ENCODE results near the gene RNF215. TPM values are rescaled to one million over a fixed set of nuclear protein-coding genes. Genes with fewer than 3 reads are reported as not detected.

The RNF215 gene
- total RNA-seq, 1 experiment from 2014 or later, result 12.8 TPM

GRCh38 chr22:30429887-30430286 is 42.7 kb upstream of the RNF215 start:
- no peak for DNase-seq
- no peaks in the 10 kb centered on the region for H3K9me3 ChIP-seq
- Mint-ChIP-seq H3K36me3 (ENCODE audit: insufficient read depth, unreplicated experiment) (peaks cover 8% of the 10 kb centered on the region), H3K9me3 (ENCODE audit: unreplicated experiment) (no peaks in the 10 kb centered on the region), H3K27ac (ENCODE audit: unreplicated experiment) (no peak overlapping the region), H3K4me3 (ENCODE audit: unreplicated experiment) (no peak overlapping the region), H3K4me1 (ENCODE audit: low read depth, unreplicated experiment) (peaks cover 14% of the 10 kb centered on the region), H3K27me3 (ENCODE audit: insufficient read depth, unreplicated experiment) (no peaks in the 10 kb centered on the region)
- intact Hi-C loops (cut with micrococcal nuclease; ENCODE audit: unreplicated experiment), result no loop called here
- ChIA-PET POLR2A (no interaction called here), CTCF (no interaction called here)
- TF ChIP-seq, protein P1, sequence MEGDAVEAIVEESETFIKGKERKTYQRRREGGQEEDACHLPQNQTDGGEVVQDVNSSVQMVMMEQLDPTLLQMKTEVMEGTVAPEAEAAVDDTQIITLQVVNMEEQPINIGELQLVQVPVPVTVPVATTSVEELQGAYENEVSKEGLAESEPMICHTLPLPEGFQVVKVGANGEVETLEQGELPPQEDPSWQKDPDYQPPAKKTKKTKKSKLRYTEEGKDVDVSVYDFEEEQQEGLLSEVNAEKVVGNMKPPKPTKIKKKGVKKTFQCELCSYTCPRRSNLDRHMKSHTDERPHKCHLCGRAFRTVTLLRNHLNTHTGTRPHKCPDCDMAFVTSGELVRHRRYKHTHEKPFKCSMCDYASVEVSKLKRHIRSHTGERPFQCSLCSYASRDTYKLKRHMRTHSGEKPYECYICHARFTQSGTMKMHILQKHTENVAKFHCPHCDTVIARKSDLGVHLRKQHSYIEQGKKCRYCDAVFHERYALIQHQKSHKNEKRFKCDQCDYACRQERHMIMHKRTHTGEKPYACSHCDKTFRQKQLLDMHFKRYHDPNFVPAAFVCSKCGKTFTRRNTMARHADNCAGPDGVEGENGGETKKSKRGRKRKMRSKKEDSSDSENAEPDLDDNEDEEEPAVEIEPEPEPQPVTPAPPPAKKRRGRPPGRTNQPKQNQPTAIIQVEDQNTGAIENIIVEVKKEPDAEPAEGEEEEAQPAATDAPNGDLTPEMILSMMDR (IDR thresholded peaks at IDR 0.05; ENCODE audit: insufficient read depth in 1 of 2, low read depth in 1 of 2, low read length in 1 of 2, severe bottlenecking in 1 of 2, unreplicated experiment in 1 of 2), result no peak
- no peaks in the 10 kb centered on the region; the same call in 1 of the 2 replicates for H3K36me3 ChIP-seq (ENCODE audit: control insufficient read depth, insufficient read depth, low read length)
- H3K4me3 ChIP-seq (ENCODE audit: low read depth, low read length), result no peak overlapping the region
- H3K27me3 ChIP-seq (replicated peaks; ENCODE audit: control insufficient read depth, insufficient read depth, low read length), result no peaks in the 10 kb centered on the region
- BruUV-seq (replicated peaks), result no TSS peak
- H3K4me1 ChIP-seq, result peaks cover 8% of the 10 kb centered on the region

DNA sequence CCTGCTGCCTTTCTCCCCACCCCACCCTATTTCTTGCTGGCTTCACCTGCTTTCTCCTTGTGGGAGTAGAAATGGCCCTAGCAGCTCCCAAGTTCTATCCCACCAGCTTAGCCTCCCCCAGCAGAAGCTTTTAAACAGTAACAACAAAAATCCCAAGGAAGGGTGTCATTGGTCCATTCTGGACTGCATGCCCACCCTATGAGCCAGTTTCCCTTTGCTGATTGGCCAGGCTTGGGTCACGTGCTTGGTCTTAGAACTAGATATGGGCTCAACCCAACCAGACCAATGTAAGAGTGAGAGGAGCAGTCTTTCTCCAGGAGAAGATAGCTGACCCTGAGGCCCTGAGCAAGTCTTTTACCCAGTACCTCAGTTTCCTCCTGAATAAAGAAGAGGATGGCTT is 40.7 kb upstream of the RNF215 start:
- POLR2A ChIA-PET, result no interaction called here
- no peaks in the 10 kb centered on the region for H3K9me3 ChIP-seq
- H3K27ac Mint-ChIP-seq (ENCODE audit: unreplicated experiment), result no peak overlapping the region
- peaks cover 14% of the 10 kb centered on the region for H3K4me1 ChIP-seq
- CTCF ChIA-PET, result interaction anchor here (0.7 kb wide), 1 partner anchor 41 kb away, joined by 4 read pairs; the partner anchor contains the start of gene RNF215
- H3K27me3 Mint-ChIP-seq (ENCODE audit: insufficient read depth, unreplicated experiment), result no peaks in the 10 kb centered on the region
- DNase-seq, result no peak
- H3K4me3 Mint-ChIP-seq (ENCODE audit: unreplicated experiment), result no peak overlapping the region
- intact Hi-C loops (cut with micrococcal nuclease; ENCODE audit: unreplicated experiment), result no loop called here
- no TSS peak for BruUV-seq (replicated peaks)
- H3K36me3 Mint-ChIP-seq (ENCODE audit: insufficient read depth, unreplicated experiment), result peaks cover 16% of the 10 kb centered on the region
- H3K9me3 Mint-ChIP-seq (ENCODE audit: unreplicated experiment), result no peaks in the 10 kb centered on the region
- no peaks in the 10 kb centered on the region; the same call in 1 of the 2 replicates for H3K36me3 ChIP-seq (ENCODE audit: control insufficient read depth, insufficient read depth, low read length)
- no peak overlapping the region for H3K4me3 ChIP-seq (ENCODE audit: low read depth, low read length)
- TF ChIP-seq, protein P1 (IDR thresholded peaks at IDR 0.05; ENCODE audit: insufficient read depth in 1 of 2, low read depth in 1 of 2, low read length in 1 of 2, severe bottlenecking in 1 of 2, unreplicated experiment in 1 of 2), result no peak
- no peaks in the 10 kb centered on the region for H3K27me3 ChIP-seq (replicated peaks; ENCODE audit: control insufficient read depth, insufficient read depth, low read length)
- H3K4me1 Mint-ChIP-seq (ENCODE audit: low read depth, unreplicated experiment), result peaks cover 15% of the 10 kb centered on the region

DNA sequence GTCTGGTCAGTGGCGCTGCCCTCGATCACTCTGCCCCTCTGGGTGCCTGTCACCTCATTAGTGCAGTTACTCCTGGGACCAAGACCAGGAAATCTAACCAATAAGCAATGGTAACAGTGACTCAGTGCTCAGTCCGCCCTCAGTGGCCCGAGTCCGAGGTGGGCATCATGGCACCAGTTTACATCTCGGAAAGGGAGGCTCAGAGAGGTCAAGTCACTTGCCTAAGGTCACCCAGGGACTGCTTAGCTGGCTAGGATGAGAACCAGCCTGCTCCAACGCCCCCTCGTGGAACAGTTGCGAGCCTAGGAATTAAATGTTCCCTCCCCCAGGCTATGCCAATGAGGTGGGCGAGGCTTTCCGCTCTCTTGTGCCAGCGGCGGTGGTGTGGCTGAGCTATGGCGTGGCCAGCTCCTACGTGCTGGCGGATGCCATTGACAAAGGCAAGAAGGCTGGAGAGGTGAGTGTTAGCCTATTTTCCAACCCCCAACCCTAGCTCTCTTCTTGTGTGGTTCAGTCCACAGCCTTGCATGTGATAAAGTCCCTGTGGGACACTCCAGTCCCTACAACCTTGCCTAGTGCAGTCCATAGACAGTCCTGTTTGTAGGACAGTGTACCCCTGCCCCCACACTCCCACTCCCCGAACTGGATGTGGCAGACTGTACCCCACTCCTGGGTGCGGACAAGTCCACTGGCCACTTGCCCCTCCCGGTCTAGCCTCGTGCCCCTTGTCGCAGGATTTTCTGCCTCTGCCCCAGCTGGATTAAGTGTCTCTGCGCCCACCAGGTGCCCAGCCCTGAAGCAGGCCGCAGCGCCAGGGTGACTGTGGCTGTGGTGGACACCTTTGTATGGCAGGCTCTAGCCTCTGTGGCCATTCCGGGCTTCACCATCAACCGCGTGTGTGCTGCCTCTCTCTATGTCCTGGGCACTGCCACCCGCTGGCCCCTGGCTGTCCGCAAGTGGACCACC is 39.5 kb upstream of the RNF215 start:
- Mint-ChIP-seq H3K27me3 (ENCODE audit: insufficient read depth, unreplicated experiment) (no peaks in the 10 kb centered on the region), H3K27ac (ENCODE audit: unreplicated experiment) (no peak overlapping the region), H3K36me3 (ENCODE audit: insufficient read depth, unreplicated experiment) (peaks cover 16% of the 10 kb centered on the region), H3K4me3 (ENCODE audit: unreplicated experiment) (peak overlapping the region; percentile 85), H3K9me3 (ENCODE audit: unreplicated experiment) (no peaks in the 10 kb centered on the region), H3K4me1 (ENCODE audit: low read depth, unreplicated experiment) (peaks cover 22% of the 10 kb centered on the region)
- Histone ChIP-seq H3K27me3 (replicated peaks; ENCODE audit: control insufficient read depth, insufficient read depth, low read length) (no peaks in the 10 kb centered on the region), H3K9me3 (no peaks in the 10 kb centered on the region), H3K4me3 (ENCODE audit: low read depth, low read length) (peak overlapping the region; percentile 62), H3K36me3 (ENCODE audit: control insufficient read depth, insufficient read depth, low read length) (no peaks in the 10 kb centered on the region; the same call in 1 of the 2 replicates), H3K4me1 (peaks cover 18% of the 10 kb centered on the region)
- no TSS peak for BruUV-seq (replicated peaks)
- ChIA-PET POLR2A (interaction anchor here (0.5 kb wide), 1 partner anchor 52 kb away, joined by 3 read pairs; no protein-coding TSS in a partner anchor), CTCF (interaction anchor here (0.6 to 1.0 kb wide), 4 partner anchors 26 to 139 kb away, joined by 3 to 4 read pairs (median 3); no protein-coding TSS in a partner anchor)
- intact Hi-C loops (cut with micrococcal nuclease; ENCODE audit: unreplicated experiment), result no loop called here
- TF ChIP-seq, protein P1 (IDR thresholded peaks at IDR 0.05; ENCODE audit: insufficient read depth in 1 of 2, low read depth in 1 of 2, low read length in 1 of 2, severe bottlenecking in 1 of 2, unreplicated experiment in 1 of 2), result peak; percentile 16 to 30
- peak in 1 of 2 experiments; percentile 64 for DNase-seq

All from Caco-2 (cell line).